Epidermal melanocyte (primary cell): Measurements from ENCODE around the gene C7.

ENCODE experiments used
- DNase-seq: peaks from one replicate; pipeline ENCODE4 v3.0.0; 2011; ENCODE audit warnings: low spot score; ENCODE audit not compliant: insufficient read length

C7 gene

DNA sequence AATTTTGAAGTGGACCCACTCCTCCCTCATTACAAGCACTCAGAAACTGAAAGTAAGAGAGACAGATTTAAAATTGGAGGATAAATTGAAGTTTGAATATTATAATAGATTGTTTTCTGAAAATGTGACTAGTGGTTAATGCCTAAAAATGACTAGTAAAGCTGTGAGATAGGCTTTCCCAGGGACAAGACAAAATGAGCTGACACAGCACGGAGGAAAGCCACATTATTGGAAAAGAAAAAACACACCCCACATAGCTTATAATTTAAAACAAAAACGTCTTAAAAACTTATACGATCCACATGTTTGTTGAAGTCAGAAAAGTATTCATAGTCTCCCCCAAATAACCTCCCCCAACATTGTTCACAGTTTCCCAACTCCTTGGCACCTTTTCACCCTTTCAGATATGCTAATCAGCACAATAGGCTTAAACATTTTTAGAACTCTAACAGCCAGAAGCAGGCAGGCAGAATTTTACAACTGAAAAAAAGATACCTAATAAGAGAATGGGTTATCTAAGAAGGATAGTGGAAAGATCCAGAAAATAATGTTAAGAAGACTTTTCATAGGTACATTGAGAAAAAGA lies 6.1 kb downstream of the C7 start:
- no peak for DNase-seq

DNA sequence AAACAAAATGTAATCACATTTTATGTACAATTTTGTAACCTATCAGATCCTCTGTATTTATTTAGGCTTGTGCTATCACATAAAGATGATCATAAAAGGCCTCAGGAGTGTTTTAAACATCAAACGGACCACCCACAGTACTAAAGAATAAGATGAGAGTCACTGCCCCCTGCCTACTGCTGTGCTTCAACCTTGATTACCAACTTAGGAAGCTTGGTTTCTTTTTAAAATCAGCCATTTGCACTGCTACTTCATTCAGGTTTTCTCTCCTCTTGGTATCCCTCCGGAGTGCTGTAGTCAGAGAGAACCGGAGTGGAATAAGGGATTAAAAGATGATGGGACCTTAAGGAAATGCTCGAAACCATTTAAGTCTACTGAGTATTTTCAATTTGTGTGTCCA lies 6.9 kb downstream of the C7 start:
- no peak for DNase-seq

DNA sequence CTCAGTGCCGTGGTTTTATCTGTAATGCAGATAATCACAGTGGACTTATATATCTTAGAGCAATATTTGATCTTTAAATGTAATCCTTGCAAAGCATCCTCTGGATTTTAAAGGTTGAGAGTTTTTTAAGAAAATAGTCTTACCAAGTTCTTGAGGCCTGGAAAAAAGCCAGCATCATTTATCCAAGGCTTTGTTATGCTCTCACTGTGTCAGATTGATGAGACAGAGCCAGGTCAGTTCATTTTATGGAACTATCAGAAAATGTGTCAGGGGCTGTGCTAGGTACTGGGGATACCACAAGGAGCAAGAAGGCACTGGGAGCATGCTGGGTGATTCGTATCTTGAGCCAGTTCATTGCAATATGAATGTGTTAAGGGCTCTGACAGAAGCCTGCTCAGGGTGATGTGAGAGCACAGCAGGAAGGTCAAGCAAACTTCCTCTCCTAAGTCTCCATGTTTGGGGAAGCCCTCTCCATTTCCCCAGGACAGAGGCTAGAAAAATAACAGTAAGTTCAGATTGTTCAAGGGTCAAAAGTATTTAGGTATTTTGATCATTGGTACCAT lies 19.7 kb downstream of the C7 start:
- no peak for DNase-seq

DNA sequence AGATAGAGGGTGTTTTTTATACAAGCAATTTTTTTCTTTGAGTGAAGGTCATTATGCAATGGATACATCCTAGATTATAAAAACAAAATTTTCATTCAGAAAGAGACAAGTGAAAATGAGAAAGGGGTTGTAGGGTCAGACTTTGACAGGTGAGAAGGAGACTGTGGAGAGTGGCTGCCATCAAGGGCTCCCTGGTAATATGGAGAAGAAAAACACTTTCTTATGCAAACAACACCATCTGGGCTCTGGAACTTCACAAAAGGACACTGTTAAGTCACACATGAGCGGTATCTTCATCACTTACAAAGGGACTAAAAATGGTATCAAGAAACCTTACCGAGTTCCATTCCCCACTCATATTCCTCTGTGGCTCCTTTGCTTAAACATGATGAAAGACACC lies 23.5 kb downstream of the C7 start:
- DNase-seq: no peak

DNA sequence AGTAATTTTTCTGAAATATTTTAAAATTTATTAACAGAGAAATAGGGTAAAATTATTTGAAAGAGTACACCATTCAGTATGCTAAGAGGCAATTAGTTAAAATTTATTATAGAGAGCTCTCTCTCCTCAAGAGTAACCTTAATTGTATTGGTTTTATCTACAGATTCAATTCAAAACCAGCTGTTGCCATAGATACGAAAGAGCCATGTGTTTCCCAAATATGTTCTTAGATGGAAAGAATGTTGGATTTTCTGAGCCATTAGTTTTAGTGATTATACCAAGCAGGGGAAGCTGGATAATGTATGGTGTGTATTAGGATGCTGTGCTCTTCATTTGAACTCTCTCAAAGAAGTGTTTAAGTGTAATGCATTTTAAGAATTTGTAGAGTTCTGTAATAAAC lies 27.8 kb downstream of the C7 start:
- no peak for DNase-seq

DNA sequence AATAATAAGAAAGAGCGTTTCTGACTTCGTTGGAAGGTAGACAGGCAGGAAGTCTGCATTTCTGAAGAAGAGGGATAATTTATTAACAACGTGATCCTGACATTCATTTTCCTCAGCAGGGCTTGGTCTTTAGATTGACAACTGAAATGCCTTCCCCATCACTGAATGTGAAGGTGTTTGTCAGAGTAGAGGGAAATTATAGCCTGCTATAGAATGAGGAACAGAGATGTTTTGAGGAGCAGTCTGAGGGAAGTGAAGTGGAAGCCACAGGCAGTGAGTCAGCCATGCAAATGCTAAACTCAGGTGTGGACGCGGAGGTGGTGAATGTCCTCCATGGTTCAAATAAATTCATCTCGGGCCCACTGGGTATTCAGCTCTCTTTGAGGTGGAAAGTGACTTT lies 30.5 kb downstream of the C7 start:
- no peak for DNase-seq

DNA sequence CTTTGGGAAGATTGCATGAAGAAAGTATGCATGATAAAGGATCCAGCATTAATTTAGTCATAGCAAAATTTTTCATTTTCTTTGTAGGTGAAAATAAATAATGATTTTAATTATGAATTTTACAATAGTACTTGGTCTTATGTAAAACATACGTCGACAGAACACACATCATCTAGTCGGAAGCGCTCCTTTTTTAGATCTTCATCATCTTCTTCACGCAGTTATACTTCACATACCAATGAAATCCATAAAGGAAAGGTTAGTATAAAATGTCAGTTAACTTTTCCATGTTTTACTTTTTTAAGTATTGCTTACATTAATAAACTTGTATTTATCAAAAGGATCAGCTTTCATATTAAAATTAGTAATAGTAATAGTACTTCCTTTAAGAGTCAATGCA lies 35.8 kb downstream of the C7 start:
- no peak for DNase-seq

DNA sequence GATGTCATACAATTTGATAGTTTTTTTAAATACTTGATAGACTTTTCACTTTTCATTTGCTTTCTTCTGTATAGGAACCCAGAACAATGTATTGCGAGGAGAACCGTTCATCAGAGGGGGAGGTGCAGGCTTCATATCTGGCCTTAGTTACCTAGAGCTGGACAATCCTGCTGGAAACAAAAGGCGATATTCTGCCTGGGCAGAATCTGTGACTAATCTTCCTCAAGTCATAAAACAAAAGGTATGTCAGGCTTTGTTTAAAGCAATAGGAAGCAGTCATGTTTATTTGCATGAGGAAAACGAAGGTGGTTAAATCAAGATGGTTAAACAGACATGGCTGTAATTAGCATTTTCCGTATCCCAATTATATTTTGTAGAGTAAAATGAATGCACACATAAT lies 46.0 kb downstream of the C7 start:
- no peak for DNase-seq

DNA sequence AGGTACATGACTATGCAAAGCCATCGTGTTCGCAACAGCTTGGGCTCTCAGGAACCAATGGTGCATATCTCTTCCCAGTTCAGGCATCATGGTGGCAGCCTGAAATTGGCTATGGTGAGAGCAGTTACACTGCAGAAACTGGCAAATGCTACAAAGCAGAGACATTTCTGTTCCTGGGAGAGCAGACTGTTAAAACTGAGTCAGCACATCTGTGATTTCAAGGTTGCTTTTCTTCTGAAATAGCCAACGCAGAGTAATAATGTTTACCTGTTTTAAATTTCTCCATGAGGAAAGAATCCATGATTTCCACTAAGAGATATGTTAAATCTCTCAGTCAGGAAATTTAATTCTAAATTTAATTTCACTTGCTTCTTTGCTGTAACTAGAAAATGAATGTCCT lies 47.8 kb downstream of the C7 start:
- no peak for DNase-seq

DNA sequence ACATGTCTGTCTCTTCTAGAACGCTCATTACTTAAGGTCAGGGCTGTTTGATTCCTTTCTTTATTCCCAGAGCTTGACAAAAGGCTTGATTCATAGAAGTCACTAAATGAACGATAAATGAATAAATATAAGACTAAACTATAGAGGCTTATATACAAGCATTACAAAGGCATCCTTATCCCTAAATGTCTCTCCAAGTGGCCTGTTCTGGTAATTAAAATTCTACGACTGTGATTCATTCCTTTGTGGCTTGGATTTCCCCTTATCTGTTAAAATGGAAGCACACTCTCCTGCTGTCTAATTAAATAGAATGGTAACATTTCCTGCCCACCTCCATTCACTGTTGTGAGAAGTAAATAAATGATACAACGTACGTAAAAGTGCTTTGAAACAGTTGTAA lies 49.5 kb downstream of the C7 start:
- DNase-seq: no peak

DNA sequence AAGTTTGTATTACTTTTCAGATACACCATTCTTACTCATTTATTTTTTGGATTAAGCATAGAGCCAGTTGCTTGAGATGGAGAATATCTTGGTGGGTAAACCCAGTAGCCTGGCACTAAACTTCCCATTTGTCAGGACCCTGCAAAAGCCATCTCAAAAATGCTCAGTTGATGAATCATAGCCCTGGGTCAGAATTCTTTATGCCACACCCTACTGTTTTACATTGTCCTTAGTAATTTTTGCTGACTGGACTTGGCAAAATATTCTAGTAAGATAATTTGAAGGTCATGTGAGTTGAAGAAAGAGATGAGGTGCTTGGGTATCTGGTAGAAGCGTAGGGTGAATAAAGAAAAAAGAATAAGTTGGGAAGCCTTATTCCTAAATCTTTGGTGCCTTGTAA lies 50.7 kb downstream of the C7 start:
- DNase-seq: no peak

DNA sequence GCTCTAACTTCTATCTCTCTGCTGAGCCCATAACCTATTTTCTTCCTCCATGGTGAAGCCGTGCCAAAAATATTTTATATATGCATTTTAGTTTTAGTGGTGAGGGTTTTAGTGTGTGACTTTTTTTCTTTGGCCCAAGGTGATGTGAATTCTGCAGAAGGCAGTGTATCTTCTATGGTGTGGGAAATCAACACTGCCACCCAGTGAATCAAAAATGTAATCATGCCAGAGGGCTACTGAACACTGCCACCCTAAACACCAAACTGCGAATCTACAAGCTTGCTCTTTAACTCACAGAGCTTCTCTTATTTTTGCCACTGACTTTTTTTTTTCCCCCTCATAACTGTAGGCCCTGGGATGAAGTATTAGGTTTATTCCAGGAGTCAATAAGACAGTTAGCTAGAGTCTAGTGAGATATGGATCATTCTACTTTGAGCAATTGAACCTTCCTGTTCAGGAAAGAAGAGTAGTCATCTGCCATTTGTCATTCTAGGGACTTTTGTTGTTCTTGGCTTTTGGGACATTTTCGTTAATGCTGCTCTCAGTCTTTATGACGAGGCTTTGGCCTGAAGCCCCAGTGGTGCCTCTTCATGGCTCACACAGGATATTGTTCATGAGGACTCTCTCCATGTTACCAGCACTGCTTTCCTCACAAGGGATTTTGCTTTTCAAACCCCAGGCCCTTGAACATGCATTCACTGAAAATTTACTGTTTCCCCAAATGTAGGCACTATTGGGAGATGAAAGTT lies 53.1 kb downstream of the C7 start:
- no peak for DNase-seq

DNA sequence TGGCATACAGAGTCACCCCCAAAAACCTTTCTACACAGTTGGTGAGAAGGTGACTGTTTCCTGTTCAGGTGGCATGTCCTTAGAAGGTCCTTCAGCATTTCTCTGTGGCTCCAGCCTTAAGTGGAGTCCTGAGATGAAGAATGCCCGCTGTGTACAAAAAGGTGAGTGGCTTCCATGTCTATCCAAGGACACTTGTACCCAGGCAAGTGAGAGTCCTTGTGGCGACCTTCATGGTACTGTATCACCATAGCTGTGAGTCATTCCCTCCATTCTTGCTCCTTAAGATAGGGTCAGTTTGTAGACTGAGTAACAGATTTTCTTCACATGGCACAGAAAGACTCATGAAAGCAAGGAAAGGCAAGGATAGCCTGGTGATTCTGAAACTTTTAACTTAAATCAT lies 63.1 kb downstream of the C7 start:
- no peak for DNase-seq

DNA sequence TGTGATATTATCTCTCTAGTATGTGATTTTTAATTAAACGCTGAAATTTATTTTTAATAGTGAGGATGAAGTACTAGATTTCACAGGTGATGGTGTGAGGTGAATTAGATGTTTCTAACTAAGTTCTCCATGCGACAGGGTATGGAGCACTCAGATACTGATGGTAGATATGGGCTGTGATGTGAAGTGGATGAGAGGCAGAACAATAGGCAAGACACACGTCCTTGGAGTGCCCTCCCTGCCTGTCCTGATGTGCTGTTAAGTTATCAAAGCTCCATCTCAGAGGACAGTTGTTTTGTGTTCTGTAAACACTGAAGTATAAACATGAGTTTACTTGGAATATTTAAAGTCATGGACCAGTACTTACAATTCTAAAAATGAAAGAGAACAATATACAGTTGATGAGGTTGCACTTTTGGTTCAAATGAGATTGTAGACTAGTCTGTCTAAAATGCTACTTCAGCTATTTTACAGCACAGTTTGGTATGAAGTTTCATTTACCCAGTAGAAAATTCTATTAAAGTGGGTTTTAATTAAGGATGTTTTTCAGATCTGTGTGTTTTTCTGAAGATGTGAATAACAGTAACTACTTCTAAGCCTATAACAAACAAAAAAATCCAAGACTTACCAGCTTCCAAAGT lies 64.2 kb downstream of the C7 start:
- no peak for DNase-seq

DNA sequence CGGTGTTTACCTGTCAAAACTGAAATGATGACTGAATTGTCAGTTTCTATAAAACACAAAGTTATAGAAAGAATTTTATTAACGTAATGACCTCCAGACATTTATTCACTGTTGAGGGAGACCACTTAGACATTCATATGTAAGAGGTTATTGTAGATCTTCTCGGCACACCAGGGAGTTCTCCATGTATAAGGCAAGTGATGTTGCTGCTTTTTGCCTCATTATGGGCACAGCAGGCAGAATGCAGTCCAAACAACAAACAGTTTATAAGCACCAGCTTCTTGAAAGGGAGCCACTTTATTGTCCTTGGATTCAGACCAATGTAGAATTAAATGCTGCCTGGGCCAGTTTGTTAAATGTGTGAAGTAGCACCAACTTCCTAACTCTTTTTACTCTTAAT lies 66.7 kb downstream of the C7 start:
- DNase-seq: no peak

DNA sequence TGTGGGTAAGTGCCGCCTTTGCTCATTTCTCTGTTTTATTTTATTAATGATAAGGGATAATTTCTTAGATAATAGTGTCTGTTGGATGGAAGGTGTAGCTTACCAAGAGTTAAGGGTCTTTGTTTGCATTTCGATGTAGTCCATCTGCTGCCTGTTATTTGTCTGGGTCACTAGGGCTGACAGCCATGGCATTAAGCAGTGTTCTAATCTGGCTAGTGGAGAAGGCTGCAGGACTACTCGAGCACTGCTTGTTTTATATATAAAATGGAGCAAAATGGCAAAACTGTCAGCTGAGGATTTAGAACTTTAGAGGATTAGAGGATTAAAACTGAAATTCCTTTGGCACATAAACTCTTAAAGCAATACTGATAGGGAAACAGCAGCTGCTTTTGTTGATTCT lies 67.5 kb downstream of the C7 start:
- no peak for DNase-seq

DNA sequence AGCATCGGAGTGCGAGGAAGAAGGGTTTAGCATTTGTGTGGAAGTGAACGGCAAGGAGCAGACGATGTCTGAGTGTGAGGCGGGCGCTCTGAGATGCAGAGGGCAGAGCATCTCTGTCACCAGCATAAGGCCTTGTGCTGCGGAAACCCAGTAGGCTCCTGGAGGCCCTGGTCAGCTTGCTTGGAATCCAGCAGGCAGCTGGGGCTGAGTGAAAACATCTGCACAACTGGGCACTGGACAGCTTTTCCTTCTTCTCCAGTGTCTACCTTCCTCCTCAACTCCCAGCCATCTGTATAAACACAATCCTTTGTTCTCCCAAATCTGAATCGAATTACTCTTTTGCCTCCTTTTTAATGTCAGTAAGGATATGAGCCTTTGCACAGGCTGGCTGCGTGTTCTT lies 72.1 kb downstream of the C7 start:
- no peak for DNase-seq

DNA sequence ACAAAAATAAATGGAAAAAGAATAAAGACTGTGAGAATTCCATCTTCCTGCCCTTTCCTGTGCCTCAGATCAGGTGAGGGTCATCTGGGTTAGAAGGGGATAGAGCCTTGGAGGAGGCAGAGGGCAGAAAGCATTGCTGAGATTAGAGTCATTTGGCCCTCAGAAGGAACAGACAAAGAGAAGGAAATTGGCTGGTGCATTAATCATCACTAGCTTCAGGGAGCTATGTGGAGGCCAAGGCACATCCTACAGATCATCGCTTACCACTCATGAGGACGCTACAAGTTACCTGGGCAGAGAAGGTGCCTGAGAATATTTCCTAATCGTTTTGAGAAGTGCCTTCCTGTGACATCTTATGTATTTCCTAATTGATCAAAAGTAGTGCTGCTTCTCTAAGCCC lies 74.5 kb downstream of the C7 start:
- DNase-seq: no peak

DNA sequence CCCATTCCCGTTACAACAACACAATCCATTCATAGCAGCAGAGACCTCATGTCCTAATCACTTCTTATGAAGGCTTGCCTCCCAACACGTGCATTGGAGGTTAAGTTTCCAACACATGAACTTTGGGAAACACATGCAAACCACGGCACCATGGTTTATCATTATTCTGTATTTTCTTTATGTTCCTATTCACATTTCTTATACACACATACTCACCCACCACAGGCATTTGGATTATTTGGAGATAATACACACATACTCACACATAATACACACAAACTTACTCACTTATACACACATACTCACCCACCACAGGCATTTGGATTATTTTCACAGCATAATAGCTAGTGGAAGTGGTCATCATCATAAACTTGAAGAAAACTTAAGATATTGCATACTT lies 75.6 kb downstream of the C7 start:
- no peak for DNase-seq

DNA sequence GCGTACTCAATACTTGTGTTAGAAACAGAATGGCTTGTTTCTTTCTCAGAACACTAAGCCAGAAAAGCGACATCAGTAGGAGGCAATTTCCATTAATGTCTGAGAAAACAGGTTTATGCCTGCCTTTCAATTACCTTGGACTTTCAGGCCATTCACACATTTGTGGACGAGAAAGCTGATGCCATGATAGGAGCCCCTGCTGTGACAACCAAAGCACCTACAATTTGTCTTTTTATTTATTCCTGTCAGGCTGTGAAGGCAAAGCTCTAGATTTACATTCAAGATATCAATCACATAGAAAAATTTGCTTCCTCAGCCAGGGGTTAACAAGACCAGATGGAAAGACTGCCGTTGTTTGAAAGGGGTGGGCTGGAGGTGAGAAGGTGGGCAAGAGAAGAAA lies 76.2 kb downstream of the C7 start:
- DNase-seq: no peak

DNA sequence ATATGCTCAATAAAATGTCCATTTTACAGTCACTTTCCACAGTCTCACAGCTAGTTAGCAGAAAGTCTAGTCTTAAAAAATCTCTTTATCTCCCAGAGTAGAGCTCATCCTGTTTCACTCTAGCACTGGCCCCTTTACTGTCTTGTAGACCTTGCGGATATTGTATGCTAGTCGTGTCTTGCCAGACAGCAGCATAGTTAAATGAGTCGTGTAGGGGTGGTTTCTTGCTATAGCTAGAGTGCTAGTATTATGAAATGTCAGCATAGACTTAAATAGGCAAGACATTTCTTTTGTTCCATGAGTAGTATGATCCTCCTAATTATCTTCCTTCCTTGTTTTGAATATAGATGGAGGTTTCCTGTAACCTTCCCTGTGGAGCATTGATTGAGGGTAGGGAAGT lies 77.4 kb downstream of the C7 start:
- DNase-seq: no peak

DNA sequence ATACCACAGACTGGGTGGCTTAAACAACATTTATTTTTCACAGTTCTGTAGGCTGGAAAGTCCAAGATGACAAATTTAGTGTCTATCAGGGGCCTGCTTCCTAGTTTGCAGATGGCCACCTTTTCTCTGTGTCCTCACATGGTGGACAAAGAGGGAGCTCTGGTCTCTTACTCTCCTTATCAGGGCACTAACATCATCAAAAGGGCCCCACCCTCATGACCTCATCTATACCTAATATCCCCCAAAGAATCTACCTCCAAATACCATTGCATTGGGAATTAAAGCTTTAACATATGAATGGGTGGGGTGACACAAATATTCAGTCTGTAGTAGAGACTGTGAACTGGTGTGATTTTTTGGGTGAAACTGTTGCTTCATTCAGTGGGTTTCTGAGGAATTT lies 78.1 kb downstream of the C7 start:
- DNase-seq: no peak
